ENCODE data around the gene TERF2IP. TPM values are rescaled to one million over a fixed set of nuclear protein-coding genes. Genes with fewer than 3 reads are reported as not detected.

The TERF2IP gene
- total and polyA plus RNA-seq, 9 of the 15 experiments (the other 6 are each of a cell fraction or from before 2014, with no cell fraction given), result 14.5 to 64.2 (median 47.0) TPM

- TF ChIP-seq, protein P1, sequence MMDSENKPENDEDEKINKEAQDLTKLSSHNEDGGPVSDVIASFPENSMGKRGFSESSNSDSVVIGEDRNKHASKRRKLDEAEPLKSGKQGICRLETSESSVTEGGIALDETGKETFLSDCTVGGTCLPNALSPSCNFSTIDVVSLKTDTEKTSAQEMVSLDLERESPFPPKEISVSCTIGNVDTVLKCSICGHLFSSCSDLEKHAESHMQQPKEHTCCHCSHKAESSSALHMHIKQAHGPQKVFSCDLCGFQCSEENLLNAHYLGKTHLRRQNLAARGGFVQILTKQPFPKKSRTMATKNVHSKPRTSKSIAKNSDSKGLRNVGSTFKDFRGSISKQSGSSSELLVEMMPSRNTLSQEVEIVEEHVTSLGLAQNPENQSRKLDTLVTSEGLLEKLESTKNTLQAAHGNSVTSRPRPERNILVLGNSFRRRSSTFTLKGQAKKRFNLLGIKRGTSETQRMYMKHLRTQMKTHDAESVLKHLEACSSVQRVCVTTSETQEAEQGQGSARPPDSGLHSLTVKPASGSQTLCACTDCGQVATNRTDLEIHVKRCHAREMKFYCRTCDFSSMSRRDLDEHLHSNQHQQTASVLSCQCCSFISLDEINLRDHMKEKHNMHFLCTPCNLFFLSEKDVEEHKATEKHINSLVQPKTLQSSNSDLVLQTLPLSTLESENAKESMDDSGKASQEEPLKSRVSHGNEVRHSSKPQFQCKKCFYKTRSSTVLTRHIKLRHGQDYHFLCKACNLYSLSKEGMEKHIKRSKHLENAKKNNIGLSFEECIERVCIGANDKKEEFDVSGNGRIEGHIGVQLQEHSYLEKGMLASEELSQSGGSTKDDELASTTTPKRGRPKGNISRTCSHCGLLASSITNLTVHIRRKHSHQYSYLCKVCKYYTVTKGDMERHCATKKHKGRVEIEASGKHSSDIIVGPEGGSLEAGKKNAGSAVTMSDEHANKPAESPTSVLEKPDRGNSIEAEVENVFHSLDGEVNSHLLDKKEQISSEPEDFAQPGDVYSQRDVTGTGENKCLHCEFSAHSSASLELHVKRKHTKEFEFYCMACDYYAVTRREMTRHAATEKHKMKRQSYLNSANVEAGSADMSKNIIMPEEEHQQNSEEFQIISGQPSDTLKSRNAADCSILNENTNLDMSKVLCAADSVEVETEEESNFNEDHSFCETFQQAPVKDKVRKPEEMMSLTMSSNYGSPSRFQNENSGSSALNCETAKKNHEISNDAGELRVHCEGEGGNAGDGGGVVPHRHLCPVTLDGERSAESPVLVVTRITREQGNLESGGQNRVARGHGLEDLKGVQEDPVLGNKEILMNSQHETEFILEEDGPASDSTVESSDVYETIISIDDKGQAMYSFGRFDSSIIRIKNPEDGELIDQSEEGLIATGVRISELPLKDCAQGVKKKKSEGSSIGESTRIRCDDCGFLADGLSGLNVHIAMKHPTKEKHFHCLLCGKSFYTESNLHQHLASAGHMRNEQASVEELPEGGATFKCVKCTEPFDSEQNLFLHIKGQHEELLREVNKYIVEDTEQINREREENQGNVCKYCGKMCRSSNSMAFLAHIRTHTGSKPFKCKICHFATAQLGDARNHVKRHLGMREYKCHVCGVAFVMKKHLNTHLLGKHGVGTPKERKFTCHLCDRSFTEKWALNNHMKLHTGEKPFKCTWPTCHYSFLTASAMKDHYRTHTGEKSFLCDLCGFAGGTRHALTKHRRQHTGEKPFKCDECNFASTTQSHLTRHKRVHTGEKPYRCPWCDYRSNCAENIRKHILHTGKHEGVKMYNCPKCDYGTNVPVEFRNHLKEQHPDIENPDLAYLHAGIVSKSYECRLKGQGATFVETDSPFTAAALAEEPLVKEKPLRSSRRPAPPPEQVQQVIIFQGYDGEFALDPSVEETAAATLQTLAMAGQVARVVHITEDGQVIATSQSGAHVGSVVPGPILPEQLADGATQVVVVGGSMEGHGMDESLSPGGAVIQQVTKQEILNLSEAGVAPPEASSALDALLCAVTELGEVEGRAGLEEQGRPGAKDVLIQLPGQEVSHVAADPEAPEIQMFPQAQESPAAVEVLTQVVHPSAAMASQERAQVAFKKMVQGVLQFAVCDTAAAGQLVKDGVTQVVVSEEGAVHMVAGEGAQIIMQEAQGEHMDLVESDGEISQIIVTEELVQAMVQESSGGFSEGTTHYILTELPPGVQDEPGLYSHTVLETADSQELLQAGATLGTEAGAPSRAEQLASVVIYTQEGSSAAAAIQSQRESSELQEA (IDR thresholded peaks at IDR 0.05; ENCODE audit: low read depth), result no peak
- no peak for TF ChIP-seq GABPA (tag; conservative IDR thresholded peaks at IDR 0.05; ENCODE audit: low read depth)
- TF ChIP-seq ZNF584 (CRISPR knock-in tag; IDR thresholded peaks at IDR 0.05; ENCODE audit: low read depth), result no peak
- TF ChIP-seq SETDB1 (IDR thresholded peaks at IDR 0.05; ENCODE audit: low read length), result no peak
- TF ChIP-seq C11orf30 (IDR thresholded peaks at IDR 0.05; ENCODE audit: low read depth), result peak; percentile 82
- peak; percentile 95 for TF ChIP-seq MAFF (IDR thresholded peaks at IDR 0.05; ENCODE audit: low read length)
- TF ChIP-seq KDM2B (CRISPR knock-in tag; IDR thresholded peaks at IDR 0.05), result no peak
- TF ChIP-seq RFX7 (CRISPR knock-in tag; IDR thresholded peaks at IDR 0.05), result no peak
- no peak for TF ChIP-seq ZNF655 (CRISPR knock-in tag; IDR thresholded peaks at IDR 0.05)
- TF ChIP-seq TAF15 (IDR thresholded peaks at IDR 0.05; ENCODE audit: low read depth, low read length), result no peak
- TF ChIP-seq SIN3B (IDR thresholded peaks at IDR 0.05; ENCODE audit: low read depth), result no peak
- TF ChIP-seq ZNF76 (CRISPR knock-in tag; IDR thresholded peaks at IDR 0.05; ENCODE audit: borderline replicate concordance), result no peak
- no peak for TF ChIP-seq HDAC6 (IDR thresholded peaks at IDR 0.05; ENCODE audit: low read depth, low read length)
- TF ChIP-seq ZNF57 (CRISPR knock-in tag; IDR thresholded peaks at IDR 0.05), result no peak
- TF ChIP-seq RCOR1 (IDR thresholded peaks at IDR 0.05; ENCODE audit: borderline replicate concordance in 1 of 2, low read depth in 2 of 2, low read length in 2 of 2), result no peak
- peak; percentile 75 for TF ChIP-seq MAFG (tag; conservative IDR thresholded peaks at IDR 0.05)
- no peak for TF ChIP-seq BACH1 (tag; IDR thresholded peaks at IDR 0.05)
- peak; percentile 97 for TF ChIP-seq MAFK (IDR thresholded peaks at IDR 0.05; ENCODE audit: low read length)
- no peak for TF ChIP-seq ZNF197 (CRISPR knock-in tag; IDR thresholded peaks at IDR 0.05; ENCODE audit: low read depth)
- TF ChIP-seq ZBTB43 (CRISPR knock-in tag; IDR thresholded peaks at IDR 0.05), result no peak
Observed at GRCh38 chr16:75606507-75606906, 41.1 kb upstream of the TERF2IP start (continued).

Measured in K562 (cell line).